Measurements from ENCODE around the gene ABHD5.

ABHD5 gene

GRCh38 chr3:43686333-43686699, 4.4 kb upstream of the ABHD5 start:
- DNase-seq (ENCODE audit: low read depth), result no peak

DNA sequence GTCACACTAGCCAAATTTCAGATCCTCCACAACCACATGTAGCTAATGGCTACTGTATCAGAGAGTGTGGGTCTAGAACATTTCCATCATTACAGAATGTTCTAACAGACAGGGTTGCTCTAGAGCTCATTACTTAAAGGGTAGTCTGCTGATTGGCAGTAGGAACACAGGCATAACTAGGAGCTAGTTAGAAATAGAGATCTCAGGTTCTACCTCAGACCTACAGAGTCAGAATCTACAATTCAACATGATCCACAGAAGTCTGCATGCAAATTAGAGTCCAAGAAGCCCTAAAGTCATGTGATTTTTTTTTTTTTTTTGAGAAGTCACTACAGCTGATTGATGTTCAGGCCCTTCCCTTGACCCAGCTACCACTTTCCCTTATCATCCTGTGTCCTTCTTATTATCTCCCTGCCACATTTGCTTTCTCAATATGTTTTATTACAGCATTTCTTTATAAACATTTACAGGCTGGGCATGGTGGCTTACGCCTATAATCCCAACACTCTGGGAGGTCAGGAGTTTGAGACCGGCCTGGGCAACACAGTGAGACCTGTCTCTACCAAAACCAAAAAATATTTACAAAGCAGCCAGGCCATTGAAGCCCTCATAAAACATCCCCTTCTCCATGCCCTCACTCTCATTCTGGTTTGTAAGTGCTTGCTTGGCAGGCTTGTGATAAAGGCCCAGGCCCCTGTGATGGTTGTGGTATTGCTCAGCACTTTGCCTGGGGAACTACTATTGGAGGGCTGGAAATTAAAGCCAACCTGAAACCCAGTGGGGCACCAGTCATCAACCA, 3.8 kb upstream of the ABHD5 start:
- DNase-seq (ENCODE audit: low read depth), result no peak

DNA sequence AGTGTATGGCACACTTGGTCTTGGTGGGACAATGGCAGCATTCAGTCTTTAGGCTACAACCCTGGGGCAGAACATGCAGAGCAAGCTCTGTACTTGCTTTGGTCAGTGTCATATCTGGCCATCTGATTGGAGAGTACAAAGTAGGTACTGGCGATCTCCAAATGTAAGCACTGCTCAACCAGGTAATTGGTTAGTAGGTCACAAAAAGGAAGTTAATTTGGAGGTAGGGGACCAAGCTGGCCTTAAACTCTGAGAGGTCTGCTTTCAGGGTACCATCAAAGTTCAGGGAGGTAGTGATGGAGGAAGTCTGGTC, 3.3 kb upstream of the ABHD5 start:
- no peak for DNase-seq (ENCODE audit: low read depth)

GRCh38 chr3:43688245-43688650, 2.5 kb upstream of the ABHD5 start:
- no peak for DNase-seq (ENCODE audit: low read depth)

GRCh38 chr3:43689166-43689565, 1.6 kb upstream of the ABHD5 start:
- DNase-seq (ENCODE audit: low read depth), result no peak

DNA sequence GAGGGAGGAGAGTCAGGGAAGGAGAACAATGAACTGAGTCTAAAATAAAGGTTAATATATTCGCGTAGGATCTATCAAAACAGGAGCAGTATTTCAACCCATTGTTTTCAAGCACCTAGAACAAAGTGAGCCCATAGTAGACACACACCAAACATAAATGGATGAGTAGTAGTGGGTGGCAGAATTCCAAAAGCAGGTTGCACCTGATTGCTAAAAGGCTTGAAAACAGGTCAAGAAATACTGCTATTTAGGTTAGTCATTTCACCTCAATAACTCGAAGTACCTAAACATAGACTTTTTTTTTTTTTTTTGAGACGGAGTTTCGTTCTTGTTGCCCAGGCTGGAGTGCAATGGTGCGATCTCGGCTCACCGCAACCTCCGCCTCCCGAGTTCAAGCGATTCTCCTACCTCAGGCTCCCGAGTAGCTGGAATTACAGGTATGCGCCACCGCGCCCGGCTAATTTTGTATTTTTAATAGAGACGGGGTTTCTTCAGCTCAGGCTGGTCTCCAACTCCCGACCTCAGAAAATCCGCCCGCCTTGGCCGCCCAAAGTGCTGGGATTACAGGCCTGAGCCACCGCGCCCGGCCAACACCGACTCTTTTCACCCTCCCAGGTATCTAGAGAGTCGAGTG, 855 bp upstream of the ABHD5 start:
- no peak for DNase-seq (ENCODE audit: low read depth)

GRCh38 chr3:43691120-43691995, 620 bp downstream of the ABHD5 start:
- peak; percentile 67 for DNase-seq (ENCODE audit: low read depth)

- peak; percentile 12 for DNase-seq (ENCODE audit: low read depth)
These were observed 1.5 kb downstream of the ABHD5 start for GRCh38 chr3:43692085-43692855.

DNA sequence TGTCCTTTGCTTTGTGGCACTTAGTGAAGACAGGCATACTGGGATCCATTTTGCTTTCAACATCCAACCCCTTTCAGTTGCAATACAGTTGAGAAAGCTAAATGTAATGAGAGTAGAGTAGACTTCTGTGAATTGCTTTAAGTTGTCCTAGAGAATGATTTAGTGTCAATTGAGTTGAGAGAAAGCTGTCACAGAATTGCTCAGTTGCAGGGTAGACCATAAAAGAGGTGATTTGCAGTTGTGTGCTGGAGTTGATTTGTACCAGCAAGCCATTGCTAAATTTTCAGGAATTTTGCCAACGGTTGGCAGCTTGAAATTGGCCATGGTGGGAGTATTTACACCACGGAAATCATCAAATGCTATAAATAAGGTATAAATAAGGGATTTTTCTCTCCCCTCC, 2.2 kb downstream of the ABHD5 start:
- DNase-seq (ENCODE audit: low read depth), result no peak

GRCh38 chr3:43693594-43693993, 2.9 kb downstream of the ABHD5 start:
- DNase-seq (ENCODE audit: low read depth), result peak; percentile 24

GRCh38 chr3:43695443-43695842, 4.7 kb downstream of the ABHD5 start:
- peak; percentile 30 for DNase-seq (ENCODE audit: low read depth)

GRCh38 chr3:43695863-43696262, 5.1 kb downstream of the ABHD5 start:
- DNase-seq (ENCODE audit: low read depth), result no peak

GRCh38 chr3:43696441-43696840, 5.7 kb downstream of the ABHD5 start:
- no peak for DNase-seq (ENCODE audit: low read depth)

- DNase-seq (ENCODE audit: low read depth), result no peak
These were observed 6.1 kb downstream of the ABHD5 start for GRCh38 chr3:43696881-43697280.

DNA sequence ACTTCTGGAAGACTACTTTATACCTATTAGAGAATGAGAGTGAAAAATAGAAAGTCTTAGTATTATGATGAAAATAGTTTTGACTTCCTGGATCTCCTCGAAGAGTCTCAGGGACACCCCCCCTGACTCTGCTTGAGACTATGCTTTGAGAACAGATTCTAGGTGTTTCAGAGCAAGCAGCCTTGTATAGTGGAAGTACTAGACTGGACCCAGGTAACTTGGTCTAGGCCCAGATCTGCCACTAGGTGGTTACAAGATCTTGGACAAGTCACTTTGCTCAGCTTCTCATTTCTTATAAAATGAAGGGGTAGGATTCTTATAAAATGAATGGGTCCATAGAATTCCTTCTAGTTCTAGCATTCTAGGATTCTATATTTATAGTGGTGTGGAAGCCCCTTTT, 9.1 kb downstream of the ABHD5 start:
- peak; percentile 62 for DNase-seq (ENCODE audit: low read depth)

DNA sequence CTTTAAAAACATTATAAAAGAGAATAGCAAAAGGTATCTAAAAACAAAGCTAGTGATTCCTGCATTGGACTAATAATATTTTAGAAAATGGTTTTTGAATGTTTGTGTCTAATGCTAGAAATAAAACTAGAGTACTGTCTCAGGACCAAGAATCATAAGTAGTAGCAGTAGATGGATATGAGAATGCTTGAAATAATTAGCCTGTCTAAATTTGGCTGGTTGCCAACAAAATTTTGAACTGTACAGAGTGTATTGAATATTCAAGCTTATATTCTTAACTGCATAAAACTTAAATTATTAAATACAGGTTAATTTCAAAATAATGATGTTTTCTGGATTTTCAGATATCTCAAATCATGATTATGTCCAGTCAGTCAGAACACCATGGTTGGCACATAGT, 14.0 kb downstream of the ABHD5 start:
- no peak for DNase-seq (ENCODE audit: low read depth)

DNA sequence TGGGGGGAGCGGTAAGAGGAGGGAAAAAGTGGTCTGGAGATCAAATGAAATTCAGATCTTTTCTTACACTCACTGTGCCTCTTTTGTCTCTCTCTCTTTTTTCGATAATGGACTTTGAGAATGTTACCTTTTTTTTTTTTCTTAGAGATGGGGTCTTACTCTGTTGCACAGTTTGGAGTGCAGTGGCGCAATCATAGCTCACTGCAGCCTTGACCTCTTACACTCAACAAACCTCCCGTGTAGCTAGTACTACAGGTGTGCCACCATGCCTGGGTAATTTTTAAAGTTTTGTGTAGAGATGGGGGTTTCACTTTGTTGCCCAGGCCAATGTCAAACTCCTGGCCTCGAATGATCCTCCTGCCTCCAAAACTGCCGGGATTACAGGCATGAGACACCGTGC, 15.6 kb downstream of the ABHD5 start:
- no peak for DNase-seq (ENCODE audit: low read depth)

- no peak for DNase-seq (ENCODE audit: low read depth)
These were observed 16.5 kb downstream of the ABHD5 start for GRCh38 chr3:43707266-43707665.

- DNase-seq (ENCODE audit: low read depth), result peak; percentile 97
These were observed 17.3 kb downstream of the ABHD5 start for GRCh38 chr3:43707998-43708397.

DNA sequence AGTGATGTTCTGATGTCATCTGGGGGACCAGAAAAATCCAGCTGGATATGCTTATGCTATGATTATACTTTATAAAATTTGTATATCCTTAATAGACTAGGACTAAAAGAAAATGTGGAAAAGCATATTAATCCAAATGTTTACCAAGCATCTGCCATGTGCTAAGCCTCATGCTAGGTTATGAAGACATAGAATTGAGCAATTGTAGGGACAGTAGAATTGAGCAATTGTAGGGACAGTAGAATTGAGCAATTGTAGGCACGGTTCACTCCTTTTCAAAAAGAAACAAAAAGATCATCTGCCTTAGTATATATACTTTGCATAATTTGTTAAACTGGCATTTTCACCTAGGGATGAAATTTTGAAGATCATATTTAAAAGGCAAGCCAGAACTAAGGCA, 18.3 kb downstream of the ABHD5 start:
- DNase-seq (ENCODE audit: low read depth), result peak; percentile 39

DNA sequence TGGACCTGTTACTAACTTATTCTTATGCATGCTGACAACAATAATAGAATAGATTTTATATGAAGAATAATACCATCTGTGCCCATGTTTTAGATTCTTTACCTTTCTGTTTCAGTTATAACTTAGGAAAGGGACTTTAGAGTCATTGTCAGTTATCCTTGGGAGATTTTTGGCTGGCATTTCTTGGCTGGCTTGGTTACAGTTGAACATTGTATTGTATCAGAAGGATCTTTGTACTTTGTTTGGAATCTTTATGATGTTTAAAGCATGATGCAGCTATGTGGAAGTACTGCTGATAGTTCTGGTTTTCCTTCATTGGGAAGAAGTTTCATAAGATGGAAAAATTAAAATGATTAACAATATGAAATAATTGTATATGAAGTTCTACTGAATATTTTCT, 19.9 kb downstream of the ABHD5 start:
- no peak for DNase-seq (ENCODE audit: low read depth)

GRCh38 chr3:43718296-43718695, 27.6 kb downstream of the ABHD5 start:
- no peak for DNase-seq (ENCODE audit: low read depth)
